Measurements from ENCODE around the gene TNFSF8.

DNA sequence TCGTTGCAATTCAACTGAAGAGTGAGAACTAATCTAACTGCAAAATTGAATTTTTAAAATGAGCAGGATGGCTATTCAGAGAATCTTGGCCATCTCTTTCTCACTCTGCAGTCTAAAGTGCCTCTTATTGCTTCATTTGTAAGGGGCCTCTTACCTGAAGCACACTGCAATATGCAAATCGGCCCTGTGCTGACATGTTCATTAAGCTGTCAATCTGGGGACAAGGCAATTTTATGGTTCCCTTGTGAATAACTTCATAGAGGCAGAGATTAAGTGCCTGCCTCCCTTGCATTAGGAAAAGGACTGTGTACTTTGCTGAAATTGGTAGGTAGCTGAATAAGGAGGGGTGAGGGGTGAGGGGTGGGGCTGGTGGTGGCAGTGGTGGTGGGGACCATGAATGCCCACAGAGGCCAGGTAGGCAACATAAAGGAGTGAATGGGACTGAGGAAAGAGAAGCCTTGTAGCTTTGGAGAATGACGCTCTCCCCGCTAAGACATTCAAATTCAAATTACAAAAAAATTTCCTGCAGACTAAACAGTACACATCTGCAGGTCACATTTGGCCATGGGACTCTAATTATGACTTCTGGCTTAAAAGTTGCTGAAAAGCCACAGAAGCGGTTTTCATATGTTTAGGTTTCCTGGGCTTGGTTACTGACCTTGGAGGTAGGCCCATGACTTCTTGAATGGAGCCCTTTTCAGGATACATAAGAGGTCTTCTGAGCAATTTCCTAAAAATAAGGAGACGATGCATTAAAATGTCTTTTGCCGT lies 25.0 kb downstream of the TNFSF8 start:
- TF ChIP-seq, protein P1, sequence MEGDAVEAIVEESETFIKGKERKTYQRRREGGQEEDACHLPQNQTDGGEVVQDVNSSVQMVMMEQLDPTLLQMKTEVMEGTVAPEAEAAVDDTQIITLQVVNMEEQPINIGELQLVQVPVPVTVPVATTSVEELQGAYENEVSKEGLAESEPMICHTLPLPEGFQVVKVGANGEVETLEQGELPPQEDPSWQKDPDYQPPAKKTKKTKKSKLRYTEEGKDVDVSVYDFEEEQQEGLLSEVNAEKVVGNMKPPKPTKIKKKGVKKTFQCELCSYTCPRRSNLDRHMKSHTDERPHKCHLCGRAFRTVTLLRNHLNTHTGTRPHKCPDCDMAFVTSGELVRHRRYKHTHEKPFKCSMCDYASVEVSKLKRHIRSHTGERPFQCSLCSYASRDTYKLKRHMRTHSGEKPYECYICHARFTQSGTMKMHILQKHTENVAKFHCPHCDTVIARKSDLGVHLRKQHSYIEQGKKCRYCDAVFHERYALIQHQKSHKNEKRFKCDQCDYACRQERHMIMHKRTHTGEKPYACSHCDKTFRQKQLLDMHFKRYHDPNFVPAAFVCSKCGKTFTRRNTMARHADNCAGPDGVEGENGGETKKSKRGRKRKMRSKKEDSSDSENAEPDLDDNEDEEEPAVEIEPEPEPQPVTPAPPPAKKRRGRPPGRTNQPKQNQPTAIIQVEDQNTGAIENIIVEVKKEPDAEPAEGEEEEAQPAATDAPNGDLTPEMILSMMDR (IDR thresholded peaks at IDR 0.05 in 4 of 5, conservative IDR thresholded peaks at IDR 0.05 in 1 of 5): no peak
- TF ChIP-seq POLR2A (IDR thresholded peaks at IDR 0.05): no peak
